ENCODE measurements around the gene LDLRAD3.
A peak's percentile ranks its signal among the peaks of the same experiment; 100 is the strongest.

LDLRAD3 gene

GRCh38 chr11:36109850-36110606 lies 166.2 kb downstream of the LDLRAD3 start:
- no peak for DNase-seq

GRCh38 chr11:36110668-36111410 lies 167.0 kb downstream of the LDLRAD3 start:
- no peak for DNase-seq

GRCh38 chr11:36114095-36114494 lies 170.2 kb downstream of the LDLRAD3 start:
- no peak for DNase-seq

- DNase-seq, result no peak
Observed at GRCh38 chr11:36115378-36115801, 171.5 kb downstream of the LDLRAD3 start.

- no peak for DNase-seq
Observed at GRCh38 chr11:36116161-36116560, 172.3 kb downstream of the LDLRAD3 start.

- DNase-seq, result no peak
Observed at GRCh38 chr11:36118084-36118483, 174.2 kb downstream of the LDLRAD3 start.

- no peak for DNase-seq
Observed at GRCh38 chr11:36119300-36119699, 175.4 kb downstream of the LDLRAD3 start.

- no peak for DNase-seq
Observed at GRCh38 chr11:36121054-36121453, 177.2 kb downstream of the LDLRAD3 start.

- no peak for DNase-seq
Observed at GRCh38 chr11:36122671-36123070, 178.8 kb downstream of the LDLRAD3 start.

GRCh38 chr11:36123336-36124101 lies 179.7 kb downstream of the LDLRAD3 start:
- no peak for DNase-seq

- no peak for DNase-seq
Observed at GRCh38 chr11:36126678-36127077, 182.8 kb downstream of the LDLRAD3 start.

GRCh38 chr11:36127550-36127949 lies 183.7 kb downstream of the LDLRAD3 start:
- no peak for DNase-seq

GRCh38 chr11:36129955-36130354 lies 186.1 kb downstream of the LDLRAD3 start:
- no peak for DNase-seq

GRCh38 chr11:36130401-36130800 lies 186.5 kb downstream of the LDLRAD3 start:
- no peak for DNase-seq

GRCh38 chr11:36131721-36132397 lies 188.0 kb downstream of the LDLRAD3 start:
- peak in 1 of 2 experiments; percentile 7 for DNase-seq

- DNase-seq, result no peak
Observed at GRCh38 chr11:36132940-36133339, 189.1 kb downstream of the LDLRAD3 start.

- DNase-seq, result no peak
Observed at GRCh38 chr11:36135076-36135475, 191.2 kb downstream of the LDLRAD3 start.

GRCh38 chr11:36139767-36140166 lies 195.9 kb downstream of the LDLRAD3 start:
- no peak for DNase-seq

GRCh38 chr11:36141196-36141953 lies 197.5 kb downstream of the LDLRAD3 start:
- DNase-seq, result no peak

GRCh38 chr11:36141956-36142355 lies 198.1 kb downstream of the LDLRAD3 start:
- DNase-seq, result no peak

GRCh38 chr11:36142439-36142838 lies 198.6 kb downstream of the LDLRAD3 start:
- DNase-seq, result no peak

GRCh38 chr11:36142879-36143278 lies 199.0 kb downstream of the LDLRAD3 start:
- DNase-seq, result no peak
